HG03469 (cell line): ENCODE results near the gene PPM1A.
"Not testable (repeated sequence)": the region's sequence is repeated elsewhere in the genome, so short reads cannot be mapped to it uniquely, and the experiment has no call there.

Source experiments
- ATAC-seq: cut with Tn5 transposase; IDR thresholded peaks from one replicate; pipeline ENCODE4 v1.9.1; 2021; ENCODE audit warnings: mild to moderate bottlenecking, moderate library complexity, moderate number of reproducible peaks; ENCODE audit not compliant: unreplicated experiment

Gene PPM1A

DNA sequence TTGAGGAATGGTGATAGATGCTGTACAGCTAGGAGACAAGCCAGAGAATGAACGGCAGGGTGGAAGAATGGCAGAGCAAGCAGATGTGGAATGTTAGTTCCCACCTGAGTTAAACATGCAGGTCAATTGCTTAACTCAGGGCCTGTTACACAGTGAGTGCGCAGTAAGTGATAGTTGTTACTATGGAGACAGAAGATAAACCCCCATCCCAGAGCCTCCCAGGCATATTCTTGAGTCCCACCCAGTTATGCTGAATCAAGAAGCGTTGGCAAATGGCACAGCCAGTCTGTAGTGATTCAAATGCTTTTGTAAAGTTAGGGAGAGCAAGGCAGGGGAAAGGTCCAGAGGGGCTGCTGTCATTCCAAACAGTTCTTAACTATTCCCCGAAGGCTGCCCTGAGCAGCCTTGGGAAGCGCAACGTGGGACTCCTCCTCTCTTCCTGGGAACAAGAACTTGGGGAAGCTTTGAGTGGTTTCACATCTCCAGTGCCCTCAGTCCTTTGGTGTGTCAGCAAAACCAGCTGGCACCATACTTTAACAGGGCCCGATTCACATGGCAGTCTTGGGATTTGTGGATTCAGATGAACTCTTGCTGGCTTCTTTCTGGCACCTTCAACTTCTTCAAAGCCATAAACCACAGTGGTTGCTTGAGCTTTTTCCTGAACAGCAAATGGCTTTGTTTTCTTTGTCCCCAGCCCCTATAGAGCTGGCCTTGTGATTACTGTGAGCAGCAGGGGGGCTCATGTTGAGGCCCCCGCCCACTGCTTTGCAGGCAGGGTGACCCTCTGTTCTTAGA lies 66.4 kb downstream of the PPM1A start:
- no peak for ATAC-seq

DNA sequence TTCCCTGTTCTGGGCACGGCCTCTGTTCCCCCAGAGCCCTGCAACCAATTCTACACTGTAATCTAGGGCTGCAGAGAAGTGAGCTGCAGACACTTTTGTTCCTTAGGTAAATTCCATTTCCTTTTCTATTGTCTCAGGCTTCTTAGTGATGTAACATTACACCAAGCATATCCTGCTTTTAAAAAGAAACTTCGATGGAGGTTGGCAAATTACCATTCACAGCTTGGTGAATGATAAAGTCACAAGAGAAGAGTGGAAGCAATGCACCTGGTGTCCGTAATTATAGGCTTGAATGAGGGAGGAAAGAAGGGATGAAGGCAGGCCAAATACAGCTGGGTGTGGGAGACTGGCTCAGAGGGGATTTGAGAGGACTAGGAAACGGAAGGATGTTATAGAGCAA lies 68.6 kb downstream of the PPM1A start:
- no peak for ATAC-seq

DNA sequence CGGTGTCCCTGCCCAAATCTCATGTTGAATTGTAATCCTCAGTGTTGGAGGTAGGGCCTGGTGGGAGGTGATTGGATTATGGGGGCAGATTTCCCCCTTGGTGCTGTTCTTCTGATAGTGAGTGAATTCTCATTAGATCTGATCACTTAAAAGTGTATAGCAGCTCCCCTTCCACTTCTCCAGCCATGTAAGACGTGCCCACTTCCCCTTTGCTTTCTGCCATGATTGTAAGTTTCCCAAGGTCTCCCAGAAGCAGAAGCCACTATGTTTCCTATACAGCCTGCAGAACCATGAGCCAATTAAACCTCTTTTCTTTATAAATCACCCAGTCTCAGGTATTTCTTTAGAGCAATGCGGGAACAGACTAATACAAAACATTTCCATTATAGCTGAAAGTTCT lies 71.8 kb downstream of the PPM1A start:
- not testable (repeated sequence) for ATAC-seq

DNA sequence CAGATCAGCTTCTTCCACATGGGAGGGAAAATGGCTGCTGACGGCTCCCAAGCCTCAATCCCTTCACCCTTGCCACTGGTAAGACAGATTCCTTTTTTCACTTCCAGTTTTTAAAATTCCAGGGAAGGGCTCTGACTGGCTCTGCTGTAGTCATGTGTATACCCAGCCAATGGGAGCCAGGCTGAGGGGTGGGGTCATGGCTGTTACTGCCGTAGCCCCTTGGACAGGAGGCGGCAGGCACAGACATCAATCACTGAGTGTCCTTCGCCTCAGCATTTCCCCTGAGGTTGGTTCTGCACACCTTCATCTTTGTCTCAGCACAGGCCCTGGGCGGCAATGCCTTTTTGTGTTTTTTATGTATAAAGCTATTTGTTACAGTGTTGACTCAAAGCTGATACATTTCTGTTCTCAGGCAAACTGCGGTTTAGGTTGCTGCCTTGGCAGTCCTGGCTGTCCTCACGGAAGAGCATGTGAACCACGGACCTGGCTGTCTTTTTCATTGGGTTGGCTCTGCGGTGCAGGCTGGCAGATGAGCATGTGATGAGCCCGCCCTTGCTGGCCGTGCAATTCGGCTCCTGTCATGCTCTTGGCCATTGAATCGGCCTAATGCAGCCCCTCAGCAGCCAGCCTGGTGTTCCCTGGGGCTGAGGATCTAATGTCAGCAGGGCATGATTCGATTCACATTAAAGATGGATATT lies 74.3 kb downstream of the PPM1A start:
- ATAC-seq: no peak

DNA sequence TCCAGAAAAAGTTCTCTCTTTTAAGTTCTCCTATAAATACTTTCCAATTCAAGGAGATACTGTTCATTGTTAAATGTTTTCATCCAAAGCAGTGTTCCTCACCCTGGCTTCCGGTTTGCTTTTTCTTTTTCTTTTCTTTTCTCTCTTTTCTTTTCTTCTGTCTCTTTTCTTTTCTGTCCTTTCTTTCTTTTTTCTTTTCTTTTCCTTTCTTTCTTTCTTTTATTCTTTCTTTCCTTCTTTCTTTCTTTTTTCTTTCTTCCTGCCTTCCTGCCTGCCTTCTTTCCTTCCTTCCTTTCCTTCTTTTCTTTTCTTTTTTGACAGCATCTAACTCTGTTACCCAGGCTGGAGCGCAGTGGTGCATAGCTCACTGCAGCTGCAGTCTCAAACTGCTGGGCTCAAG lies 75.8 kb downstream of the PPM1A start:
- no peak for ATAC-seq

DNA sequence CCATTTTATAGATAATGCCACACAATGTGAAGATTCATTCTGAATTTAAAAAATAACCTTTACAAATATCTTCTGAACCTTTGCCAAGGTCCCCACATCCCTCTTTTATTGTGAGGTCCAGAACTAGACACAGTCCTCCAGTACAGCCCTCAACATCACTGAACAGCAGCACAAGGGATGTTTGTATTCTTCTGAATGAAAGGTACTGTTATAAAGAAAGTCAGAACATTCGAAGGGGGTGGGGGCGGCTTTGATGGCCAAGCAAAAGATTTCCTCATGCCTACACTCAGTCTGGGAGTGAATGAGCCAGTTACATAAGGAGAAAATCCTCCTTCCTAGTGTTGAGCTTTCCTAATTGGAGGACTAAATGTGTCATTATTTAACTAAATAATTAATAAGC lies 77.3 kb downstream of the PPM1A start:
- ATAC-seq: no peak

DNA sequence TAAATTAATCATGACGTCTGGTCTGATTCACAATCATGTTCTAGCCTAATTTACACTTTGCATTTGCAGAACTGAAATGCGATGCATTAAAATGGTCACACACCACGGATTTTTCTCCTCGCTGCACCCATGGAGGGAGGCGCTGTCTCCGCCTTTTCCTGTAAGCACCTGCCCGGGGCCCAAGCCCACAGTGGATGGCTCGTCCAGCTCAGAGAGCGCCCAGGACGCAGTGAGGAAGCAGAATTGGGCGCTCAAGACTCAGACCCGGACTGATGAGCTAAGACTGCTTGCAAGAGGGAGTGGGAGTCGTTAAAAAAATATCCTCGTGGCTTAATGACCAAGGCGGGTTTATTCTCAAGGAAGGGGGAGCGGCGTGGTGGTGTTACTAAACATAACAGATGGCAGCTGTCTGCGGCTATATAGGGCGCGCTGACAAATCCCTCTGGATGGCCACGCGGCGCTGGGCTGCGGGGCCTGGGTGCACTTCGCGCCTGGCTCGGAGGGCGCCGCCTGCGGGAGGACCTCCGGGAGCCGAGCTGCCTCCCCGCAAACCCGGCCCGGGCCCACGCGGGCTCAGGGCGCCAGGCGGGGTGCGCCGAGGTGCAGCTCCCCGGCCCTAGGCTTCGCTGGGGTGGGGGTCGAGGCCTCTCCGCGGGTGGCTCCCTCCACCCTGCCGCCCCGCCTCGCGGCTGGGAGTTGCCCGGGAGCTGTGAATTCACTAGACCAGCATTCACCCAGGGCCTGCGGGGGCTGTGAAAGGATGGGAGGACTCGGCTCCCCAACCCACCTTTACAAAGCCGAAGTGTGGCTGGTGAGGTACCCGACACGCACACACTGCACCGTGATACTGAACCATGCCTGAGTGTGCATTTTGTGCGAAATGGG lies 78.7 kb downstream of the PPM1A start:
- ATAC-seq: peak; percentile 54

DNA sequence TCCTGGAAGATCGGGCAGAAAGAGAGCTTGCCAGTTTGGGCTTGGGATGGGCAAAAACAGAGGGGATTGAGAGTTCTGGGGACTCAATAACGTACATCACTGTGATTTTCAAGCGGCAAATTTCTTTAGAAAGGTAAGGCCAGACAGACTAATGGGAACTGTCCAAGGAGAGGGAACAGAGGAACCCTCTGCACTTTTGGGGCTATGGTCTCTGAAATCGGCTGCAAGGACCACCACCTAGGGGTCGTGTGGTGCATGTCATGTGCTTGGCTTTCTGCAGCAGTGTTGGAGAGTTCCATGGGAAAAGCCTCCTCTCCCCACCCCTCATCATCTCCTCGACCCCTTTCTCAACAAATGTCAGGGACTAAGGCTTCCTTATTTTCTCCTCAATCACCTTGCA lies 79.6 kb downstream of the PPM1A start:
- no peak for ATAC-seq

DNA sequence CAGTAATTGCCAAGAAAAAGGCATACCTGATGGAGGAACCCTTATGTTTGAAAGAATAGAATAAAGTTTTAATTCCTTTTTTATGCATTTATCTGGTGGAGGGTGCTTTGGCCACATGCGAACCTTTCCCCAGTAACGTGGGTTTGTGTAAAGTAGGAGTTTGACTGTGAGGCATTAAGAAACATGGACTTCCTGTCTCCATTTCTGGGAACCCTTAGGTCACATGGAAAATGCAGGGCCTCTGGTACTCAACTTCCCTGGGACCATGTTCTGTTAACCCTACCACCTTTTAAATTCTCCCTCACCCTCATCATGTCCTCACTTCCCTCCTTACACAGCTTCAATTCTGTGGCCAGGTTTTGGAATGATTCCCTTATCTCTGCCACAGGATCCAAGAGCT lies 80.3 kb downstream of the PPM1A start:
- no peak for ATAC-seq

DNA sequence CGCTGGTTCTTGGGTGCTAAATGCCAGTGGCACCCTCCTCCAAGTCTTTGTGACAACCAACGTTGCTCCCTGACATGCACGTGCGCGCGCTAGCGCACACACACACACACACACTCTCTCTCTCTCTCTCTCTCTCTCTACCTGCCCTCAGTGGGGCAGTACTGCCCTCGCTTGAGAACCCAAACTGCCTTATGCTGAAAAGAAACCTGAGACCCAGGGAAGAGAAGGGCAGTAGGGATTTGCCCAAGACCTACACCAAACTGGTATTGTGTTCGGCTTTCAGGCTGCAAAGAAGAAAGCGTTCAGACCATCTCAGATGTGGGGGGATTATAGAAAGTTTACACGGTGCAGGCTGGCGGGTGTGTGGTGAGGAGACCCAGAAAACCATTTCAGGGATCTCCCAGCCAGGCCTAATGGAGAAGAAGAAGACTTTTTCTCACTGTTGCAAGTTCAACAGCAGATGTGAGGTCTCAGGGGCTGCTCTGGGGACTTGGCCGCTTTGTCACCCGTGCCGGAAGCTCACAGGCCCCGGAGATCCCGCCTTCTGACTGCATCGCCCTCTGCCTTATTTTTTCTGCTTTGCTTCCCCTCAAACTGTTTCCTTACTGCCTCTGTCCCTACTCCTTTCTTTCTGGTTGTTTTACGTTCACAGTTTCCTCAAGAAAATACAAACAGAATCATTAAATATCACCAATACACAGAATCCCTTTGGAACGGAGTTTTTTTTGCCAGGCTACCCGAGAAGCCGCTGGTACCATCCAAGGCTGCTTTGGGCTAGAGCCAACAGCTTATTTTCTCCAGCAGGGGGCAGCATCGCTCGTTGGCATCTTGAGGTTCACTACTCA lies 82.4 kb downstream of the PPM1A start:
- ATAC-seq: peak; percentile 42

DNA sequence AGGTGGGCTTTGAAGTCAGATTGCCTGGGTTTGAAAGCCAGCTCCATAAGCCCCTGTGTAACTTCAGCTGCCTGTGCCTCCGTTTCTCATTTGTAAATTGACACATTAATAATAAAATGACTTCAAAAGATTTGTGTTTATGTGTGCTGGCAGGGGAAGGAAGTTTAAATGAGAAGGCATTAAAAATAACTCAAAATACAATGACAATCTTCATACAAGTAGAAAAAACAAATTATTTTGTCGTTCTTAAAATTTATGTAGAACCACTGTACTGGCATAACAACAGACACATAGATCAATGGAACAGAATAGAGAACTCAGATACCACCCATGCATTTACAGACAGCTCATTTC lies 83.0 kb downstream of the PPM1A start:
- ATAC-seq: no peak

DNA sequence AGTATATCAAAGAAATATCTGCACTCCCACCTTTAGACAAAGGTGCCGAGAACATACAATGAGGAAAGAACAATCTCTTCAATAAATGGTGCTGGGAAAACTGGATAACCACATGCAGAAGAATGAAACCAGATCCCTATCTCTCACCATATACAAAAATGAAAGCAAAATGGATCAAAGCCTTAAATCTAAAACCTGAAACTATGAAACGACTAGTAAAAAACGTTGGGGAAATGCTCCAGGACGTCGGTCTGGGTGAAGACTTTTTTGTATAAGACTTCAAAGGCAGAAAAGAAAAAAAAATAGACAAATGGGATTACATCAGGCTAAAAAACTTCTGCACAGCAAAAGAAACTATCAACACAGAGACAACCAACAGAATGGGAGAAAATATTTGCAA lies 83.8 kb downstream of the PPM1A start:
- ATAC-seq: no peak

DNA sequence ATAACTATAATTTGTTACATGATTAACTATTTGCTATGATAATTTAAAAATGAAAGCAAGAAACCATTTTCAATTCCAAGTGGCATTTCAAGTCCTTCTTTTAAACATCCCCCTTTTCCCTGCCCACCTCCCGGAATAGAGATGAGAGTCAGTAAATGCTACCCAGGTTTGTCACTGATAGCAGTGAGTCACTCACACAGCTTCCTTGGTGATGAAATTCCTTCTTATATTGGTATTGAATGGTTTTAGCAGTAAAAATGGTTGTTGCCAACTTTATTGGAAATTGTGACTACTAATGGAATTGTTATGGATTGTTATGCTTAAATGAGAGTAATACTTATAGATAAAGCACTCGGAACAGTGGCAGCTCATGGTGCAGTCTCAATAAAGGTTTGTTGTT lies 90.5 kb downstream of the PPM1A start:
- no peak for ATAC-seq

DNA sequence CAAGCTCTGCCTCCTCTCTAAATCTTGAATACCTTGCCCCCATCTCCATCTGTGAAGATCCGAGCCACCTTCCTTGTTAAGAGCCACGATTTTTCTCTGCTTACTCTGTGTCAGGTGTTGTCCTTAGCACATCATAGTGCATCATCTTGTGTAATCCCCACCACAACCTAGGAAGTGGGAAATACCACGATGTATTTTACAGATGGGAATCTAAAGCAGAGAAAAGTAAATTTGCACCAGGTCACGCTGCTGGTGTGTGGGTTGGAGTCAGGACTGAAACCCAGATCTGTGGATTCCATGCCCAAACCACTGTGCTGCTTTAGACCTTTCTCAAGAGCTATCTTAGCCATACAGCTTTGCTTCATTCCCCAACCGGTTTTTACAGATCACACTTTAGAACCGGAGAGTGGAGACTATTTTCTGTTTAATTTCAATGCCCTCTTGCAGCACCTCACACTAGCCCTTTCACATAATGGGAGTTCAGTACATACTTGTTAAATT lies 94.6 kb downstream of the PPM1A start:
- no peak for ATAC-seq

DNA sequence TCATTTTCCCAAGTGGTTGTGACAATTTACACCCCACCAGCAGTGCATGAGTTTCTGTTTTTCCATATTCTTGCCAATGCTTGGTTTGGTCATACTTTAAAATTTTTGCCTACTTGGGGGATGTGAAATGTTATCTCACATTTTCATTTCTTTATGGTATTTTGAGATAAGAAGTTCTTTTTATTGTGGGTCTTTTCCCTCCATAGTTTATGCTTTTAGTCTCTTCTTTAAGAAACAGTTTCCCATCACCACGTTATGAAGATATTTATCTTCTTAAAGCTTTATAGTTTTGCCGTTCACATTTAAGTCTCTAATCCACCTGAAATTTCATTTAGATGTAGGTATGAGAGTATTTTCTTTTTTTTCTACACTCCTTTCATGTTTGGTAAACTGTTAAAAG lies 95.7 kb downstream of the PPM1A start:
- ATAC-seq: no peak

DNA sequence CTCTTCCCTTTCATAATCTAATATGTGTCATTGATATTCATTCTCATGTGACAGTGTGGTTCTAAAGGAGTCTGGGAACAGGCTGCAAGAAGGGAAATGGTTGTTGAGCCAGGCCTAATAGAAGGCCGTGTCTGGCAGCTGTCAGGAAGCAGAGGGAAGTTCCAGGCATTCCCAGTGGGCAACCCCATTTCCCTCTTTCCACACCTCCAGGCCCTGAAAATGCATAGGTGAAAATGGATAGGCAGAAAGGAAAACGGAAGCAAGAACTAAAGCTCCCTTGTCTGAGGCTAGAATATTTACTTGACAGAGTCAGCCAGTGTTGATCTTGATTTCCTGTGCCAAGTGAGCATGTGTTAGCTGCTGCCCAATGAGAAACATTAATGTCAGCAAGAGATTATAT lies 97.7 kb downstream of the PPM1A start:
- ATAC-seq: no peak

DNA sequence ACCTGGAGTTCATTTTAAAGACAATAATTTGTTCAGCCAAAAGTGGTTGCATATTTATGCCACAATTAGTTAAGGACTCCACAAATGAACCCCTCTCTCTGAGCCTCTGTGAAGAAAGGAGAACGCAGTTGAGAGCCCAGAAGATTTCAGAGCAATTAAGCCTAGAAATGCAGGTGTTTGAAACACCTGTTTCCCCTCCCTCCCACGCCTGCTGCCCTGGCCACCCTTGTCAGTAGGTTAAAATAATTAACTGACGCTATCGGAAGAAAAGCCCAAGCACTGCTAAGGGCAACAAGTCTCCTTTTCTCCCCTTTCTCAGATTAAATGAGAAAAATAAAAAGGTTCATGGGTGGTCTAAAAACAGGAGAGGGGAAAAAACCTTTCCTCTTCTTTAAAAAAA lies 99.2 kb downstream of the PPM1A start:
- ATAC-seq: no peak
